SH-SY5Y (cell line): Measurements from ENCODE around the gene MAML1.

Experiments used
- GATA2 ChIP-seq: IDR thresholded peaks from 2 replicates; pipeline ENCODE4 v1.6.1; 2011; ENCODE audit warnings: mild to moderate bottlenecking, low read depth, low read length
- GATA3 ChIP-seq: IDR thresholded peaks from 2 replicates; pipeline ENCODE4 v1.6.1; 2011; ENCODE audit warnings: low read depth, mild to moderate bottlenecking, low read length, moderate library complexity

- TF ChIP-seq GATA2 (no peak), GATA3 (no peak)
These were observed 2.0 kb downstream of the MAML1 start for GRCh38 chr5:179734536-179735164.
